NCI-H146 (cell line): Measurements from ENCODE around the gene CRACR2B.

ENCODE experiments used
- DNase-seq: peaks from one replicate; lab custom pipeline; 2025; lab: John Stamatoyannopoulos, UW

The CRACR2B gene

DNA sequence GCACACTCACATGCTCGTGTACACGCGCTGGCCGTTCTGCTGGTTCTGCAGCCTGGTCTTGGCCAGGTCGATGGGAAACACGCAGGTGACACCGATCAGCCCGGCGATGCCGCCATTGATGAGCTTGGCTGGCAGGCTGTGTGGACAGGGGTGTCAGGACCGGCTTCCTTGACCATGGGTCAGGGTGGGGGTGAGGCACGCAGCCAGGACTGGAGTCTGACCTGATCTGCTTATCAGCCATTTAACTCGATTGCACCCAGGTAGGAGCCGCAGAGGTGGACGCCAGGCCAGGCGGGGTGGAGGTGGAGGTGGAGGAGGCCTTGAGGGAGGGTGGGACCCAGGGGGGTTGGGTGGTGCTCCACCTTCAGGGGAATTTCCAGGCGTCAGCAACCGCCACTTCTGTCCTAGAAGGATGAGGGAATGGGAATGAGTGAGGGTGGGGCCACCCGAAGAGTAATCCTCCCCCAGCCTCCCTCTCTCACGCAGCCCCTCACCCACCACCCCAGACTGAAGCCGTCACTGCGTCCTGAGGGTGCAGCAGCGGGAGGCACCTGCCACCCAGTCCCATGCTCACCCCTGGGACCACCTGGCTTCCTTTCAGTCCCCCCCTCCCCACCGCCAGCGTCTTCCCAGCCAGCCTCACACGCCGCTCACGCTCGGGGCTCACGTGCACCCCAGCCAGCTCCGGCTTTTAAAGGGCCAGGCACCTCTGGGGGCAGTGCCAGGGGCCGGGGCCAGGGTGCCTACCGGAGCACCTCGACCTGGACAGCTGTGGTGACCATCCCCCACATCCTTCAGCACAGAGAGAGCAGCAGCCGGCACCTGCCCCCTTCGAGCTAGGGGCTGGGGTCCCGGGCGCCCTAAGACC lies 32.7 kb upstream of the CRACR2B start:
- no peak for DNase-seq

- no peak for DNase-seq
Measured at GRCh38 chr11:795634-796564, 31.8 kb upstream of the CRACR2B start.

GRCh38 chr11:796565-797295 lies 31.0 kb upstream of the CRACR2B start:
- no peak for DNase-seq

DNA sequence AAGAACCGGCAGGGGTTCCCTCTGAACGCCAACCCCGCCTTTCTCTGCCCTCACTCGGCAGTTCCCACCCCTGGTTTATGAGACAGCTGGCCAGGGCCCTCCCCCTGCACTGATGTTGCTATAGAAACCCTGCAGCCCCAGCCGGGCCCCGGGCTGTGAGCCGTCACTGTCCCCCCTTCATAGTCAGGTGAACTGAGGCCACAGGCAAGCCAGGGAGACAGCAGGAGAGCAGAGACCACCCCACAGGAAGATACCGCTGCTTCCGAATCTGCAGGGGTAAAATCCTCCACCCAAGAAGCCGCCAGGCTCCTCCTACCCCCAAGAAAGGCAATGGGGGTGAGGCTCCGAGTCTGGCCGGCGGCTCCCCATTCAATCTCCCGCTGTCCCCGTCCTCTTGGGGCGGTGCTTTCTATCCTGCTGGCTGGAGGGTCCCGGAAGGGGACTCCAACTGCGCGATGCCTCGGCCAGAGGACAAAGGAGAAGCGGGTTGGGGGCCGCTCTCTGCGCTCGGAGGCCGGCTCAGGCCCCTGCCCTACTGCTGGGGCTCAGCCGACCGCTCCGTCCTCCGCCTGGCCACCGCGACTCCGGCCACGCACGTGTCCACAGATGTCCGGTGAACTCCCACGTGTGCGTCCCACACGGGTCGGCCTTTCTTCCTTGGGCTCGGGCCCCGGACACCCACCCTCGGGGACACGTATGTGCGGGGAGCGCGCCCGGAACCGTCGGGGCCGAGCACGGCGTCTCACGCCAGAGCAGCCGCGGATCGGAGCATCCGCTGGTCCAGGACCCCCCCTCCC lies 30.2 kb upstream of the CRACR2B start:
- DNase-seq, result peak; percentile 91

DNA sequence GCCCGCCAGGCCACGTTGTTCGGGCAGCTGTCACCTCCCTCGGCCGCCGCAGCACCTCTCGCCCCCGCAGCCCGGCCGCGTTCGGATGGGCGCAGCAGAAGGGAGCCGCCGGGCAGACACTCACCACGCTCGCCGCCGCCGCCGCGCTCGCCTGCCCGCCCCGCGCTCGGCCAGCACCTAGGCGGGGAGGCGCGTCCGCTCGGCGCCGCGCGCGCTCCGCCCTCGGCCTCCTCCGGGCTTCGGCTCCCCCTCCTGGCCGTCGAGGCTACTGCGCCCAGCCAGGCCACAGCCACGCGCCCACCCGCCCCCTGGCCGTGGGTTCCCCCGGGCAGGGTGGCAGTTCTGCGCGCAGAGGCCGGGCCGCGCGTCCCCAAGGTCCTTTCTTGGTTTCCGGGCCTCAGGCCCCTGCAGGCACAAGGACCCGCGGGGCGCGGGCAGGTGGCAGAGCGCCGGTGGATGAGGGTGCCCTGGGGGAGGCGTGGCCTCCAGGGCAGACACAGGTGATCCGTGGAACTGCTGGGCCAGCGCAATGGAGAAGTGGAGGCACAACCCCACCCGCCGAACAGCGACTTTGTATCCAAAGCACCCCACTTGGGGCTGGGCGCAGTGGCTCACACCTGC lies 29.5 kb upstream of the CRACR2B start, which contains the start of gene SLC25A22:
SLC25A22 (minus strand) TSS at position 189 of the 621 bp plus-strand sequence. CDS start 3,275 bp downstream, outside the sequence.
- peak; percentile 76 for DNase-seq

DNA sequence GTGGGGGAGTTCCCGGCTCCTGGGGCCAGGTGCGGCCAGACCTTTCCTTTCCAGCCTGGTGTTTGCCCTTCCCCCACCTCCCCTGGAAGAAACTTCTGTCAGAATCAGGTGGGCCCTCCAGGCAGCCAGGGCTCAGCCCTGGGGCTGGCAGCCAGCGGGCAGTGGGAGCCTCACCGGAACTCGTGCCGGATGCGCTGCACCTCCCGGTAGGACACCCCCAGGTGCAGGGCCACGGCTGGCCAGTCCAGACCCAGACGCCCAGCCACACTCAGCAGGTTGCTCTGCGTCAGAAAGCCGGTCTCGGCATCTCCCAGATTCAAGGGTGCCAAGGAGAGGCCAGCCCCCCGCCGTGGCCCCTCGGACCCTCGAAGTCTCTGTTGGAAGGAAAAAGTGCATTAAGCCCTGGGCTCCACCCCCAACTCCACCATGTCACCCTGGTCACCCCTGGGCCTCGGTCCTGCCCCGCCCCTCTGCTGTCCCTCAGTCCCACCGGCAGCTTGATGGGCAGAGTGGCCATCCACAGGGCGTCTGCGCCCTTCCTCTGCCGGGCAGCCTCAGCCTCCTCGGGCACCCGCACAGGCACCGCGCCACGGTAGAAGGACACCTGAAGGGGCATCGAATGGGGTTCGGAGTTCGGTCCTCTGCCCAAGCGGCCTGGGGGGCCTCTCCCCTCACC lies 27.9 kb upstream of the CRACR2B start:
- no peak for DNase-seq

GRCh38 chr11:800473-800872 lies 27.2 kb upstream of the CRACR2B start:
- DNase-seq, result no peak

- DNase-seq, result no peak
Measured at GRCh38 chr11:801097-801780, 26.5 kb upstream of the CRACR2B start.

- no peak for DNase-seq
Measured at GRCh38 chr11:802018-802617, 25.6 kb upstream of the CRACR2B start.

DNA sequence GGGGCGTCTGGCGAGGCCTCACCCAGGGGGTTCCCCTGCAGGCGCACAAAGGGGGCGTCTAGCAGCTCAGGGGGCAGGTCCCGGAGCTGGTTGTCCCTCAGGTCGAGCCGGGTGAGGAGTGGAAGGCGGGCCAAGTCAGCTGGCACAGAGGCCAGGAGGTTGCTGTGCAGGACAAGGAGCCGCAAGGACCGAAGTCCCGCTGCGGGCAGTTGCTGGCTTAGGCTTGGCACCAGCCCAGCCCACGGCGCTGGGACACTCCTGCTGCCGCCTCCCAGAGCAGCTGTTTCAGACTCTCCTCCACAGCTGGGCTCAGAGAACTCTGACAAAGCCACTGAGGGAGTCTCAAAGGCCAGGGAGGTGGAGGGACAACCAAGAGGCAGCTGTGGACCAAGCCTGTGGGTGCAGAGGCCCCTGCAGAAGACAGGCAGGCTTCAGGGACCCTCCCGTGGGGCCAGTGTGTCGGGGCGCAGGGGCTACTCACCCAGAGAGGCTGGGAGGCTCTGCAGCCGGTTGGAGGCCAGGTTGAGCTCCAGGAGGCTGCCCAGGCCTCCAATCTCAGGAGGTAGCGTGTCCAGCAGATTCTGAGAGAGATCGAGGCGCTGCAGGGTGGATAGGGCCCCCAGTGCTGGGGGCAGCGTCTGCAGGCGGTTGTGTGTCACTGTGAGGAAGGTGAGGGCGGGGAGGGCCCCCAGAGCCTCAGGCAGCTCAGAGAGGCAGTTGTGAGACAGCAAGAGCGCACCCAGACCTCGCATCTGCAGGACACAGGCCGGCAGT lies 24.8 kb upstream of the CRACR2B start:
- DNase-seq, result no peak

GRCh38 chr11:803467-803742 lies 24.3 kb upstream of the CRACR2B start:
- DNase-seq, result no peak

GRCh38 chr11:803770-804598 lies 23.7 kb upstream of the CRACR2B start:
- DNase-seq, result peak; percentile 82

DNA sequence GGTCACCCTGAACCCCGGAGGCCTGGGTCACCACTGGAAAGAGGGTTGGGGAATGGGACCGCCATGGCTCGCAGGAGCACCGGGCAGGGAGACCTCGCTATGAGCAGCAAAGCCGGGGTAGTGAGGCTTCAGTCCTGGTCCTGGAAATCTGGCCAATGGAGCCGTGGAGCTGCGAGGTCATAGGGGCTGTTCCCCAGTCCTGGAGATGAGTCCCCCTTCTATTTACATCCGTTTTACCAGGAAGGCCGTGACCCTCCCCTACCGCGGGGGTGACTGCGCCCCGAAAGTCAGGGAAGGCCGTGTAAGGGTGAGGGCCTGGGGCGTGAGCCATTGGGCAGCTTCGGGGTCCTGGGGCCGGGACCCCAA lies 23.1 kb upstream of the CRACR2B start:
- DNase-seq, result no peak

- no peak for DNase-seq
Measured at GRCh38 chr11:808427-809286, 19.1 kb upstream of the CRACR2B start.

GRCh38 chr11:809287-810039 lies 18.3 kb upstream of the CRACR2B start, which contains the start of gene RPLP2:
RPLP2 (plus strand) TSS chr11:809967; CDS start chr11:810235, 268 bp downstream.
- peak; percentile 96 for DNase-seq

- peak; percentile 31 for DNase-seq
Measured at GRCh38 chr11:810040-810567, 17.6 kb upstream of the CRACR2B start.
